Vagina (tissue), 2 donors: Measurements from ENCODE around the gene RAMACL.

Source experiments
- CTCF ChIP-seq, 3 experiments: fragments of 450-650 bp in 2 of 3; fragments of 200-600 bp in 1 of 3; sonication (generic) in 1 of 3; IDR thresholded peaks; one replicate each; pipeline ENCODE4 v1.5.1; 2017 to 2019; ENCODE audit warnings: antibody characterized with exemption in 3 of 3, mild to moderate bottlenecking in 2 of 3, moderate library complexity in 2 of 3
- POLR2A ChIP-seq, 2 donors: fragments of 450-650 bp; IDR thresholded peaks; one replicate each; pipeline ENCODE4 v1.6.1; 2017; ENCODE audit warnings: antibody characterized with exemption in 2 of 2, mild to moderate bottlenecking in 2 of 2, moderate library complexity in 2 of 2

- TF ChIP-seq POLR2A (IDR thresholded peaks at IDR 0.05) (no peak), CTCF (IDR thresholded peaks at IDR 0.05) (no peak)
Measured at GRCh38 chr6:166540631-166541331, 45.7 kb downstream of the RAMACL start.
